Erythroblast (primary cell): ENCODE results near the gene ZNF746.

Experiments
- GATA1 ChIP-seq: IDR thresholded peaks from 2 replicates; pipeline ENCODE4 v1.6.1; 2011; ENCODE audit warnings: low read depth, mild to moderate bottlenecking, control low read depth, low read length, moderate library complexity
- POLR2A ChIP-seq: IDR thresholded peaks from 2 replicates; pipeline ENCODE4 v1.6.1; 2011; ENCODE audit warnings: mild to moderate bottlenecking, low read length

- TF ChIP-seq POLR2A (no peak), GATA1 (no peak)
Measured at GRCh38 chr7:149469806-149470205, 27.8 kb downstream of the ZNF746 start.
